GM12864 (cell line): ENCODE data around the gene ETFRF1.

Source experiments
- DNase-seq: peaks from one replicate; pipeline ENCODE4 v3.0.0-alpha.2; 2011; ENCODE audit warnings: low read depth
- H3K4me3 ChIP-seq: 2 replicates; pipeline ENCODE4 v1.5.1; 2011; ENCODE audit warnings: mild to moderate bottlenecking, low read depth, low read length, control low read depth
- TF ChIP-seq, protein P1 (sequence below): IDR thresholded peaks from 2 replicates; pipeline ENCODE4 v1.5.1; 2011; ENCODE audit warnings: low read depth, mild to moderate bottlenecking, moderate library complexity, low read length, control low read depth, inconsistent platforms; ENCODE audit errors: missing control alignments

Gene ETFRF1

DNA sequence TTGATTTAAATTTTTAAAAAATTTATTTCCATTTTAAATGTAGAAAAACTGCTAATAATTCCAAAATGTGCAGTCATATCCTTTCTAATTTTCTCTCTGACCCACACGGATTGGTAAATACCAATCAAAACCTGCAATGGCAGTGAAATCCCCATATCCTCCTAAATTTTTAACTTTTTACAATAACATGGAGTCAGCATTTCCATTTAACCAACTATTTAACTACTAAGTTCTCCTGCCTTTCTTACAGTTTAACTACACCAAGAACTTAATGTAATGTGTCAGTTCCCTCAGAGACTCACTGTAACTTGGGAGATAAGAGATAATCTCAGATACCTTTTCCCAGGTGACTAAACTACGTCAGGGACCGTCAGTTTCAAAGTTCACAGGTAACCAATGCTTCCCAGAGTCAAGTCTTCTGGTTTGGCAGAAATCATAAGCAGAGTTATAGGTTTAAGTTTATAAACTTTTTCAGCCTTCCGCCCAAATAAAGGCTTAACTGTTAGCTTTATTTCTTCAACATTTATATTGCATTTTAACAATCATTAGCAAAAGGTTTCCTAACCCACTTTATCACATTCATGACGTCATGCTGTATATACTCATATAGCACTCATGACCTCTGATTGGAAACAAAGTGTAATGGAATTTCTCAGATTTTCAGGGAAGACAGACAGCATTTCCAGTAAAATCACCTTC is 48.1 kb downstream of the ETFRF1 start:
- TF ChIP-seq, protein P1, sequence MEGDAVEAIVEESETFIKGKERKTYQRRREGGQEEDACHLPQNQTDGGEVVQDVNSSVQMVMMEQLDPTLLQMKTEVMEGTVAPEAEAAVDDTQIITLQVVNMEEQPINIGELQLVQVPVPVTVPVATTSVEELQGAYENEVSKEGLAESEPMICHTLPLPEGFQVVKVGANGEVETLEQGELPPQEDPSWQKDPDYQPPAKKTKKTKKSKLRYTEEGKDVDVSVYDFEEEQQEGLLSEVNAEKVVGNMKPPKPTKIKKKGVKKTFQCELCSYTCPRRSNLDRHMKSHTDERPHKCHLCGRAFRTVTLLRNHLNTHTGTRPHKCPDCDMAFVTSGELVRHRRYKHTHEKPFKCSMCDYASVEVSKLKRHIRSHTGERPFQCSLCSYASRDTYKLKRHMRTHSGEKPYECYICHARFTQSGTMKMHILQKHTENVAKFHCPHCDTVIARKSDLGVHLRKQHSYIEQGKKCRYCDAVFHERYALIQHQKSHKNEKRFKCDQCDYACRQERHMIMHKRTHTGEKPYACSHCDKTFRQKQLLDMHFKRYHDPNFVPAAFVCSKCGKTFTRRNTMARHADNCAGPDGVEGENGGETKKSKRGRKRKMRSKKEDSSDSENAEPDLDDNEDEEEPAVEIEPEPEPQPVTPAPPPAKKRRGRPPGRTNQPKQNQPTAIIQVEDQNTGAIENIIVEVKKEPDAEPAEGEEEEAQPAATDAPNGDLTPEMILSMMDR = no peak
- DNase-seq = no peak
- no peak overlapping the region for H3K4me3 ChIP-seq

DNA sequence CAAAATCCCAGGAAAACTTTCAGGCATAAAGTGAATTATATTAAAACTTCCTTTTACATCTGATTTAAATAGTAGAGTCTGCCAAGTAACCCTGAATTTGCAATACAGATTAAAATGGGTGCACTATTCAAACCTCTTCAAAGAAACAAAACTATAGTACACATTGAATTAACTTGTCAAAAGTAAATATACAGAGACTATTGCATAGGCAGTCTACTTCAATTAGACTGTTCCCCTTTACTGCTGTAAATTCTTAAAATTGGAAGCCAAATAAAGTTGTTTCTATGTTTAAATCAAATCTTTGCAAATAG is 48.6 kb downstream of the ETFRF1 start:
- H3K4me3 ChIP-seq = no peak overlapping the region
- TF ChIP-seq, protein P1 = no peak
- no peak for DNase-seq

GRCh38 chr12:25245491-25245890 is 50.5 kb downstream of the ETFRF1 start:
- H3K4me3 ChIP-seq = no peak overlapping the region
- TF ChIP-seq, protein P1 = no peak
- DNase-seq = no peak

GRCh38 chr12:25248137-25248536 is 53.1 kb downstream of the ETFRF1 start:
- no peak for DNase-seq
- no peak overlapping the region for H3K4me3 ChIP-seq
- TF ChIP-seq, protein P1 = no peak

DNA sequence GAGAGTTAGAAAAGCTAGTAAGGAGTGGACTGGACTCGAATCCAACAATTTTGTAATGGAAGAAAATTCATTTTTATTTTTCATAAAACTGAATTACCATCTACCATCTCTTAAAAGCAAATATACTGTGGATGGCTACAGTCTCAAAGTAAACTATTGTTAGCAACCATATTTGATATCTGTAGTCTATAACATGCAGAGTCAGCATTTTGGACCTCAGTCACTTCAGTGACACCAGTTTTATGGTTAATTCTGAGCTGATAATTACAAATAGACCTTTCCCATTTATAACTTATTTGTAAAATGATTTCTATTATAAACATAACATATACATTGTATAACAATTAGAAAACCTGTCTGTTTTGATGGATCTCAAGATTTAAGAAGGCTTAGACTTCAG is 53.7 kb downstream of the ETFRF1 start:
- DNase-seq = no peak
- TF ChIP-seq, protein P1 = no peak
- no peak overlapping the region for H3K4me3 ChIP-seq

- peak overlapping the region; percentile 68 for H3K4me3 ChIP-seq
- DNase-seq = no peak
- TF ChIP-seq, protein P1 = no peak
Measured at GRCh38 chr12:25249931-25250738, 55.1 kb downstream of the ETFRF1 start.
